ENCODE data around the gene CCSER2. TPM values are rescaled to one million over a fixed set of nuclear protein-coding genes. Genes with fewer than 3 reads are reported as not detected.

Gene CCSER2
- polyA plus RNA-seq, 2 of the 4 experiments (the other 2 are of a cell fraction), result 9.2 to 28.2 TPM

DNA sequence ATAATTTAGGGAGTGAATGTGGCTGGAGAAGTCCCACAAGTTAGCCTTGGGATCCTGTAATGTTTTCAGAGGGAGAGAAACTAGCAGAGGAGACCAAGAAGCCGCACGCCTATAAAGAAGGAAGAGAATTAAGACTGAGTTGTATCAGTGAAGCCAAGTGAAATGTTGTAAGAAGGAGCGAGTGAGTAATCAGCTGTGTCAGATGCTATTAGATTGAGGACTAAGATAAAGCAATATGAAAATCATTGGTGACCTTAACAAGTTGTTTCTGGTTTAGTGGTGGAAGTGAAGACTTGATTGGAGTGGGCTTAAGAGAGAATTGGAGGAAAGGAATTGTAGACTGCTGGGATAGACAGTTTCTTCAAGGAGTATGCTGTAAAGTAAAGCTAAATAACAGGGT lies 8.8 kb downstream of the CCSER2 start:
- H3K9me3 ChIP-seq, result no peaks in the 10 kb centered on the region
- H3K4me2 ChIP-seq, result no peak overlapping the region
- no peak overlapping the region for H3K4me3 ChIP-seq
- peaks cover 10% of the 10 kb centered on the region; the same call in 1 of the 3 replicates for H3K4me1 ChIP-seq
- TF ChIP-seq, protein P1, sequence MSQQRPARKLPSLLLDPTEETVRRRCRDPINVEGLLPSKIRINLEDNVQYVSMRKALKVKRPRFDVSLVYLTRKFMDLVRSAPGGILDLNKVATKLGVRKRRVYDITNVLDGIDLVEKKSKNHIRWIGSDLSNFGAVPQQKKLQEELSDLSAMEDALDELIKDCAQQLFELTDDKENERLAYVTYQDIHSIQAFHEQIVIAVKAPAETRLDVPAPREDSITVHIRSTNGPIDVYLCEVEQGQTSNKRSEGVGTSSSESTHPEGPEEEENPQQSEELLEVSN (IDR thresholded peaks at IDR 0.05; ENCODE audit: borderline replicate concordance, low read depth), result no peak
- no peak for TF ChIP-seq CEBPB (IDR thresholded peaks at IDR 0.05)
- no peak for TF ChIP-seq PHF8 (IDR thresholded peaks at IDR 0.05; ENCODE audit: borderline replicate concordance, low read depth)
- TF ChIP-seq RNF2 (IDR thresholded peaks at IDR 0.05; ENCODE audit: borderline replicate concordance, low read depth), result no peak
- no peak for TF ChIP-seq CHD4 (IDR thresholded peaks at IDR 0.05; ENCODE audit: borderline replicate concordance)
- TF ChIP-seq, protein P2, sequence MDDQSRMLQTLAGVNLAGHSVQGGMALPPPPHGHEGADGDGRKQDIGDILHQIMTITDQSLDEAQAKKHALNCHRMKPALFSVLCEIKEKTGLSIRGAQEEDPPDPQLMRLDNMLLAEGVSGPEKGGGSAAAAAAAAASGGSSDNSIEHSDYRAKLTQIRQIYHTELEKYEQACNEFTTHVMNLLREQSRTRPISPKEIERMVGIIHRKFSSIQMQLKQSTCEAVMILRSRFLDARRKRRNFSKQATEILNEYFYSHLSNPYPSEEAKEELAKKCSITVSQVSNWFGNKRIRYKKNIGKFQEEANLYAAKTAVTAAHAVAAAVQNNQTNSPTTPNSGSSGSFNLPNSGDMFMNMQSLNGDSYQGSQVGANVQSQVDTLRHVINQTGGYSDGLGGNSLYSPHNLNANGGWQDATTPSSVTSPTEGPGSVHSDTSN (IDR thresholded peaks at IDR 0.05), result no peak
- TF ChIP-seq, protein P3, sequence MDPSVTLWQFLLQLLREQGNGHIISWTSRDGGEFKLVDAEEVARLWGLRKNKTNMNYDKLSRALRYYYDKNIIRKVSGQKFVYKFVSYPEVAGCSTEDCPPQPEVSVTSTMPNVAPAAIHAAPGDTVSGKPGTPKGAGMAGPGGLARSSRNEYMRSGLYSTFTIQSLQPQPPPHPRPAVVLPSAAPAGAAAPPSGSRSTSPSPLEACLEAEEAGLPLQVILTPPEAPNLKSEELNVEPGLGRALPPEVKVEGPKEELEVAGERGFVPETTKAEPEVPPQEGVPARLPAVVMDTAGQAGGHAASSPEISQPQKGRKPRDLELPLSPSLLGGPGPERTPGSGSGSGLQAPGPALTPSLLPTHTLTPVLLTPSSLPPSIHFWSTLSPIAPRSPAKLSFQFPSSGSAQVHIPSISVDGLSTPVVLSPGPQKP (IDR thresholded peaks at IDR 0.05; ENCODE audit: low read depth, low read length), result no peak
- TF ChIP-seq MAFK (IDR thresholded peaks at IDR 0.05; ENCODE audit: partially characterized antibody), result no peak
- no peak for TF ChIP-seq ZC3H11A (IDR thresholded peaks at IDR 0.05)
- TF ChIP-seq JUN (IDR thresholded peaks at IDR 0.05), result no peak
- no peak for TF ChIP-seq EHMT2 (IDR thresholded peaks at IDR 0.05; ENCODE audit: low read depth)
- TF ChIP-seq, protein P4, sequence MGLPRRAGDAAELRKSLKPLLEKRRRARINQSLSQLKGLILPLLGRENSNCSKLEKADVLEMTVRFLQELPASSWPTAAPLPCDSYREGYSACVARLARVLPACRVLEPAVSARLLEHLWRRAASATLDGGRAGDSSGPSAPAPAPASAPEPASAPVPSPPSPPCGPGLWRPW (IDR thresholded peaks at IDR 0.05), result no peak
- no peak for TF ChIP-seq ZSCAN20 (CRISPR knock-in tag; IDR thresholded peaks at IDR 0.05)
- TF ChIP-seq HEYL (CRISPR knock-in tag; IDR thresholded peaks at IDR 0.05), result no peak
- no peak for FAIRE-seq
- 93% methylated on average over 3 of the region's 3 CpGs for WGBS (ENCODE audit: missing lambda C conversion rate)
- ATAC-seq, result no peak
- no peak overlapping the region for H3K27ac ChIP-seq
- ChIA-PET POLR2A (no interaction called here), CTCF (interaction anchor here (1.1 to 2.5 kb wide), 5 partner anchors 9 to 200 kb away, joined by 3 to 10 read pairs (median 5); no protein-coding TSS in a partner anchor)
- no peak for DNase-seq (ENCODE audit: low read depth in 1 of 2, low spot score in 1 of 2)

DNA sequence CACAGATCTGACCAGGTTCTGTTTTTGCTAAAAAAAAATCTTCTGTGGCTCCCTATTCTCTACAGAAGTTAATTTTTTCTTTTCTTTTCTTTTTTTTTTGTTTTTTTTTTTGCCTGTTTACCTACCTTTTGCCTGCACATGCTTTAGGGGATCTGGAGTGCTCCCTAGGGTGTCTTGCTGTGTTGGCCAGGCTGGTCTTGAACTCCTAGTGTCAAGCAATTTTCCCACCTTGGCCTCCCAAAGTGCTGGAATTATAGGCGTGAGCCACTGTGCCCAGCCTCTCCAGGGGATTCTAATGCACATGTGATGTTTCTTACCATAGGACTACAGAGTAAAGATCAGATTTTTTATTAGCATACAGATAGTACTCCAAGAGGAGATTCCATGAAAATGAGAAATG lies 10.6 kb downstream of the CCSER2 start:
- no peak overlapping the region for H3K27ac ChIP-seq
- ATAC-seq, result no peak
- H3K4me2 ChIP-seq, result no peak overlapping the region
- no peak for DNase-seq (ENCODE audit: low read depth in 1 of 2, low spot score in 1 of 2)
- TF ChIP-seq TP53 (CRISPR knock-in tag; IDR thresholded peaks at IDR 0.05) (no peak), HOXA7 (CRISPR knock-in tag; IDR thresholded peaks at IDR 0.05) (no peak), CEBPB (IDR thresholded peaks at IDR 0.05) (no peak), CBX2 (IDR thresholded peaks at IDR 0.05; ENCODE audit: borderline replicate concordance, low read depth) (no peak), ESRRA (IDR thresholded peaks at IDR 0.05; ENCODE audit: borderline replicate concordance, low read length) (no peak), CHD4 (IDR thresholded peaks at IDR 0.05; ENCODE audit: borderline replicate concordance) (no peak), PHF8 (IDR thresholded peaks at IDR 0.05; ENCODE audit: borderline replicate concordance, low read depth) (no peak), RFX5 (IDR thresholded peaks at IDR 0.05) (no peak), ZNF302 (CRISPR knock-in tag; IDR thresholded peaks at IDR 0.05) (no peak), JUN (IDR thresholded peaks at IDR 0.05) (no peak)
- TF ChIP-seq, protein P3 (IDR thresholded peaks at IDR 0.05; ENCODE audit: low read depth, low read length), result no peak
- TF ChIP-seq, protein P2 (IDR thresholded peaks at IDR 0.05), result no peak
- ChIA-PET POLR2A (no interaction called here), CTCF (interaction anchor here (1.0 to 1.2 kb wide), 2 partner anchors 22 to 200 kb away, joined by 3 to 4 read pairs; no protein-coding TSS in a partner anchor)
- no peak for FAIRE-seq
- 93% methylated on average over 1 of the region's 1 CpG for WGBS (ENCODE audit: missing lambda C conversion rate)
- H3K4me1 ChIP-seq, result peaks cover 10% of the 10 kb centered on the region; the same call in 1 of the 3 replicates
- H3K4me3 ChIP-seq, result no peak overlapping the region
- H3K9me3 ChIP-seq, result no peaks in the 10 kb centered on the region

All from A549 (cell line).